Astrocyte of the hippocampus (primary cell): ENCODE measurements around the gene TGFBR3.

Source experiments
- DNase-seq: peaks from one replicate; pipeline ENCODE4 v3.0.0; 2011; ENCODE audit warnings: low read depth, low spot score

Gene TGFBR3

GRCh38 chr1:91827459-91828321 is 58.3 kb downstream of the TGFBR3 start:
- no peak for DNase-seq

GRCh38 chr1:91827087-91827458 is 58.9 kb downstream of the TGFBR3 start:
- DNase-seq = no peak

GRCh38 chr1:91826649-91827048 is 59.3 kb downstream of the TGFBR3 start:
- DNase-seq = no peak

DNA sequence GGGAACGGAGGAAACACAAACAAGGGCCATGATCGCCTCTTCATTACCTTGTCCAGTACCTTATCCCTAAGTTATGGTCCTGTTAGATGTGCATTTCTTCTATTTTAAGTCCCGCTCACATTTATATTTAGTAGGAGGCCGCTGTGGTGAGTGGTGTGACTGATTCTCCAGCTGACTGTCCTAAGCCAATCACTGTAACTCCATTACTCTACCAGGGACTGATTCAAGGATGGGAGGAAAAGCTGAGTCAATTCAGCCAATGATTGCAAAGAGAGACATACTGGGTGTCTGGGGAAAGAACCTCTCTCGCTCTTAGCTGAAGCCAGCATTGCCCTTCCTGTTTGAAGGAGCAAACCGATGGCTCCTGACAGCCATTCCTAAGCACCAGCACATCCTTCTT is 59.7 kb downstream of the TGFBR3 start:
- no peak for DNase-seq

DNA sequence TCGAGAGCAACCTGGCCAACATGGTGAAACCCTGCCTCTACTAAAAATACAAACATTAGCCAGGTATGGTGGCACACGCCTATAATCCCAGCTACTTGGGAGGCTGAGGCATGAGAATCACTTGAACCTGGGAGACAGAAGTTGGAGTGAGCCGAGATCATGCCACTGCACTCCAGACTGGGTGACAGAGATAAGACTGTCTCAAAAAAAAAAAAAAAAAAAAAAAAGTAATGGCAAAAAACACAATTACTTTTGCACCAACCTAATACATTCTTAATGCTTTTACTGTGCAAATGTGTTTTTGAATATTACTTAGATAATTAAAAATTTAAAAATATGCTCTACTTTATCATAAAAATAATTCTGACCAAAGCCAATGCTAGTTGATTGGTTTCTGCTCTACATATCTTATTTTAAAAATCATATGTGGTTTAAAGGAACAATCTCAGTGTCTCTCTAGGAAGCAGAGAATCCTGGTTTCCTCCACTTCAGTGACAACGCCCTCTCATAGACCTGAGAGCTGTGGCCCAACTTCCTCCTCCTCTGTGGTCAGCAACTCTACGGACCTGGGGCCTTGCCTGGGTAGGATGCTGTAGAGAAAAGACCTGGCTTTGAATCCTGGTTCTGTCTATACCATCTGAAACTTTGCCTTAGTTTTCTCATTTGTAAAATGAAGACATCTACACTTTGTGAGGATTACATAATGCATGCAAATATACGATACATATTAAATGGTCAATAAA is 64.7 kb downstream of the TGFBR3 start:
- no peak for DNase-seq

DNA sequence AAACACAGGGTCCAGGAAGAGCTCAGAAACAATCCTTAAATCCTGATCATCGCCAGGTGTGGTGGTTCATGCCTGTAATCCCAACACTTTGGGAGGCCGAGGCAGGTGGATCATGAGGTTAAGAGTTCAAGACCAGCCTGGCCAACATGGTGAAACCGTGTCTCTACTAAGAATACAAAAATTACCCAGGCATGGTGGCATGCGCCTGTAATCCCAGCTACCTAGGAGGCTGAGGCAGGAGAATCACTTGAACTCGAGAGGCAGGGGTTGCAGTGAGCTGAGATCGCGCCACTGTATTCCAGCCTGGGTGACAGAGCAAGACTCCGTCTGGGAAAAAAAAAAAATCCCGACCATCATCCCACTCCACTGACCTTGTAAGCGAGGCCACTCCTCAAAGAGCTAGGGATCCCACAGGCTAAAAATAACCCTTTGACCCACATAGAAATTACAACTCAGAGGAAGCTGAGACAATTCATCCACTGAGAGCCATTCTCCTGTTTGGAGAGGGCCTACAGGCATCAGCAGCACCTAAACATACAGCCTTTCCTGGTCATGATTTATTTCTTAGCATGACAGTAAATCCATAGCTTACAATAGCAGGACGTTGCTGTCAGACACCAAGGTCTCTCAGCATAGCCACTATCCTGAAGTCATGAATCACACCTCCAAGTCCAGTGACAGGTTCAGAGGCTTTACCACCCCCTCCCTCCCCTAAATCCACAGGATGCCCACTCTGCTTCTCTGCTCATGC is 66.7 kb downstream of the TGFBR3 start:
- no peak for DNase-seq

GRCh38 chr1:91818713-91818975 is 67.3 kb downstream of the TGFBR3 start:
- no peak for DNase-seq

GRCh38 chr1:91817211-91817905 is 68.6 kb downstream of the TGFBR3 start:
- no peak for DNase-seq

GRCh38 chr1:91816031-91816430 is 69.9 kb downstream of the TGFBR3 start:
- no peak for DNase-seq

- no peak for DNase-seq
Measured at GRCh38 chr1:91814448-91814847, 71.5 kb downstream of the TGFBR3 start.

GRCh38 chr1:91813813-91814212 is 72.1 kb downstream of the TGFBR3 start:
- no peak for DNase-seq

DNA sequence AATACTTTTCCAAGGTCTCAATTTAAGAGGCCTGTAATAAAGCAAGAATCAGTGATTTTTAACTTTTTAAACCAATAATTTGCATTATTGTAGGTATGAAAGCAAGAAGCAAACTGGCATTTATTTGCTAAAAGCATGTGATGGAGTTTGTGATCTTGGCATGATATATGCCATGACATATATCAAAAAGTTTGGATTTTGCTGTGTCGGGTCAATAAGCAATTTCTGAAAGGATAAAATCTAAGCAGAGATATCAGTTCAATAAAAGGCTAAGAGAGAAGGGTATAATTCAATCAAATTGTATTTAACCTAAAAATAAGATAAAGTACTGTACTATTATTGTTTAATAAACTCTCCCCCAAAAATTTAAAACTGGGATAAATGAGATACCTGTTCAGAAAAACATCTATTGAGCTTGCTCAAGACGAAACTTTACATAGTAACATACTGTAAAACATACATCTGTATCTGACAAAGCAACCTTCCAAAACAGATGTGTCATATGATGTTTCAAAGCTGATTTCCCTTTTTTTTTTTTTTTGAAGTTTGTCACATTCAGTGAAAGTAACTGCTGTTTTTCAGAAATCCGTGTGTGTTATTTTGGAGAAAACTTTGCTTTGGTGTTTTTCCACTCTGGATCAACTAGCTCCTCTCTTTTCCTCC is 74.5 kb downstream of the TGFBR3 start:
- DNase-seq = no peak

GRCh38 chr1:91809317-91809716 is 76.6 kb downstream of the TGFBR3 start:
- DNase-seq = no peak

DNA sequence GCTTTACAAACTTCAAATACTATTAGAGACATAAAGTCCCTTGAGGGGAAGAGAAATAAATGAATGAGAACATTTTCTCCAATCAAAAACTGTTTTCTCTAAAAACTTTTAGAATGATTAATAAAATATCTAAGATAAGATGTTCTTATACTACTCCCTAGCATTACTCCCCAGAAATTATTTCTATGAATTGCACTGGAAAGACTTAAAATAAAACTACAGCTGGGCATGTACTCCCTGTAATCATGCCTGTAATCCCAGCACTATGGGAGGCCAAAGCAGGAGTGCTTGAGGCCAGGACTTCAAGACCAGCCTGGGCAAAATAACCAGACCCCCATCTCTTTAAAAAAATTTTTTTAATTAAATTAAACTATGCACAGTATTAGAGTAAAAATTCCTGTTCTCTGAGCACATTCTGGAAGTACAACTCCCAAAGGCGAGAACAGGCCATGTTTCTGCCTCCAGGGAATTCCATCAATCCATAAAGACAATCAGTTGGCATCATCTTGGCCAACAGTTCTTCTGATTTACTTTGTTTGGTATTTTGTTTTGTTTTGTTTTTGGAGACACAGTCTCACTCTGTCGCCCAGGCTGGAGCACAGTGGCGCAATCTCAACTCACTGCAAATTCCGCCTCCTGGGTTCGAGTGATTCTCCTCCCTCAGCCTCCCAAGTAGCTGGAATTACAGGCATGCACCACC is 77.9 kb downstream of the TGFBR3 start:
- DNase-seq = no peak

DNA sequence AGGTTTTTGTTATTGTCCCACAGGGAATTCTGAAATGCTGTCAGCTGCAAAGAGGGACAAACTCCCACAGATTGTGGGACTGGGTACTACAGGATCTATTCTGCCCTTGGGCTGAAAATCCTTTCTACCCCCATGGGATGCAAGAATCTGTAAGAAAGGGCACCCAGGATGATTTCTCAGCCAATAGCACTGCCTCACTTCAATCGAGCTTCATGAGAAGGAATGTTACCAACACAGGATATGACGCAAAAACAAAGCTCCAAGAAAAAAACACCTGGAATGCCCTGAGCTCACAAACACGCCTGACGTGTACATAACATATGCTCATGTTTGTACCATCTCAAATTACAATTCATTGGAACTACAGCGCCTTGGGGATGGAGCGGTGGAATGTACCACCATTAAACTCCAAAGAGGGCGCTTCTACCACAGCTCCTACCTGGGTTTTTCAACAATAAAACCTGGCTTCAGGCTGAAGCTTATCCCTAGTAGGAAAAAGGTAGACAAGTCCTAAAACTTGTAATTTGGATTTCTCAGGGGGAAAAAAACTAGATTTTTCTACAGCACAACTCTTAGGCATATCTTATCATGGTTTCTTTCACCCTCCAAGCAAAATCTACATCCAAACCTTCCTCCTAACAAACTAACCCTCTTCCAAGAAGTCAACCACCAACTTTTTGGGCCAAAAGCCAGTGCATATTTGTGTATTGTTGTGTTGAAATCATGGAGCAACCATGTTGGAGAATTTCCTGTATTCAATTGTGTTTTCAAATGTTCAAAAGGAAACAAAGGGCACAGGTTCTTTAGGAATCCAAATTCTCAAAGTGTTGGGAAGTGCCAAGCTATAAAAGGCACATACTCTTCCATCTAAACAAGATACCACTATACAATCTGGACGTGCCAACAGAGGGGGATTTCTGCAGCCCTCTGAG is 78.9 kb downstream of the TGFBR3 start:
- DNase-seq = peak; percentile 23

DNA sequence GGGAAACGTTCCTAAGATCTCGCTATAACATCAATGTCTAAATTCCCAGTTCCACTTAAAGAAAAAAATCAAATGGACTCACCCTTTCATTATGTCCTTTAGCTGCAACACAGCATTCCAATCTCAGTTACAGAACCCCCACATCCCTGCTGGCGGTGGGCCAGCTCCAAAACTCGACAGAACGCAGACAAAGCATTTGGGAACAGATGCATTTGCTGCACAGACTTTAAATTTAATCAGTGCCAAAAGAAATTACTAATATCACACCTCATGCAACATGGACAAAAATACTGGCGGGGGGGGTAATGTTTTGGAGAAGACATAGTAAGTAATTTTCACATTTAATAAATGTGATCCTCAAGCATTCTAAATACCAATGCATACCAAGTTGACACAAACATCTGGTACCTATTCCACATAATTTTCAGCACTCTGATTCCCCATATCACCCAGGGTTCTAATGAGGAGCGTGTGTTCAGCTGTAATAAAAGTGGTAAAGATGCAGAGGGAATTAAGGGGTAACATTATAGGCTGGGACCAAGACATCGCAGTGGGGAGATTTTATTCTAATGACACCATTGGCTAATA is 79.7 kb downstream of the TGFBR3 start:
- no peak for DNase-seq

DNA sequence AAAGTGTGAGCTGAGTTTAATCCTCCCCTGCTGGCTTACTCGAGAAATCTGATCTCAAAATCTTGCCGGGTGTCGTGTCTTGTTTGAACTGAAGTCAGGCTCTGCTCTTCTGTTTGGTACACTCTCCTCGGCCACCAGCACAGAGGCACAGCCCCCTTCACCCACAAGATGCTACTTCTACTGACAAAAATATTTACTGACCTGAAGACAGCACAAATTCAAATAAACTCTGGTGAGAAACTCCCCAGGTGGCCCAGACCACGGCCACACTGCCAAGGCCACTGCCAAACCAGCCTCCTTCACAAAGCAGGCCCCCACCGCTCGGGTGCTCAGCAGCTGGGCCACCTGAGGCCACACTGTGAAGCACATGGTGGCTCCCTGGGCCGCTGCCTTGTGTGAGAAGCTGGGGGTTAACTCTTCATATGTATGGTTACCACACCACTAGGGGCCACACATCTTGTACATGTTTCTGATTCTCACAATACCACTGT is 80.6 kb downstream of the TGFBR3 start:
- DNase-seq = no peak

DNA sequence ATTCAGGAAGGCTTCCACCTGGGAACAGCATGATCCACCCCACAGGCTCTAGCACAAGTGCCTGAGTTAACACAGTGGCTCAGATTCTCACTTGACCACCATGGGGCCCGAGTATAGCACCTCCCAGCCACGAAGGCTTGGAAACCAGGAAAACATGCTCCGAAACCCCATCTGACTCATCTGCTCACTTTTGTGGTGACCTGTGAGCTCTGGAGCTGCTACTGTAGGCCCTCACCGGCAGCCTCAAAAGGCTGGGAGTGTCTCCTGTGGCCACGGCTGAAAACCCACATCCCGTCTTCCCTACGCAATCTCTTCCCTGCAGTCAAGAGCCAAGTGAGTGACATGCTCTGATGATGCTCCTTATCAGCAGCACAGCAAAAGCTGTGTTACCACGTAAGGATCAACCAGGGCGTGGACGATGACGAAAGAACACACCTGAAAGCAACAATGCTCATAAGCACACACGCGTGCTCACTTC is 81.4 kb downstream of the TGFBR3 start:
- DNase-seq = peak; percentile 42
